IPS-NIHi11 (cell line): ENCODE measurements around the gene ABL2.
"Not testable (repeated sequence)": the region's sequence is repeated elsewhere in the genome, so short reads cannot be mapped to it uniquely, and the experiment has no call there.

ENCODE experiments used
- DNase-seq: peaks from one replicate; pipeline ENCODE4 v3.0.0; 2012; ENCODE audit warnings: mixed read lengths, low spot score

ABL2 gene

DNA sequence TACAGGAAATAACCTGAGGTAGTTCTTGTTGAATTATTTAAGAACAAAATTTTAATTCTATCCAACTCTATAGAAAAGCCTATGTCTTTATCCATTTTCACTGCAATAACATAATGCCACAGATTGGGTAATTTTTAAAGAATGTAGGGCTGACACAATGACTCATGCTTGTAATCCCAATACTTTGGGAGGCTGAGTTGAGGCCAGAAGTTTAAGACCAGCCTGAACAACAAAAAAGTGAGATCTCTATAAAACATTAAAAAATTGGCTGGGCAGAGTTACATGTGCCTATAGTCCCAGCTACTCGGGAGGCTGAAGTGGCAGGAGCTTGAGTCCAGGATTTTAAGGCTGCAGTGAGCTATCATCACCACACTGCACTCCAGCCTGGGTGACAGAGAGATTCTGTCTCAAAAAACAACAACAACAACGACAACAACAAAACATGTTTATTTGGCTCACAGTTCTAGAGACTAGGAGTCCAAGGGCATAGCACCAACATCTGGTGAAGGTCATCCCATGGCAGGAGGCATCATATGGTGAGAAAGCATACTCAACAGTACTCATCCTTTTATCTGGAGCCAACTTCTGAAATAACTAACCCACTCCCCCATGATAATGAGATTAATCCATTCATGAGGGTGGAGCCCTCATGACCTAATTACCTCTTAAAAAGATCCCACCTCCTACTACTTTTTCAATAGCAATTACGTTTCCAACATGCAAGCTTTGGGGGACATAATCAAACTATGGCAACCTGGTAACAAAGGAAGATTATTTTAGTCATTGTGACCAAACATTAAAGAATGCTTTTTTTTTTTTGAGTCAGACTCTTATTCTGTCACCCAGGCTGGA, 59.6 kb downstream of the ABL2 start:
- no peak for DNase-seq

DNA sequence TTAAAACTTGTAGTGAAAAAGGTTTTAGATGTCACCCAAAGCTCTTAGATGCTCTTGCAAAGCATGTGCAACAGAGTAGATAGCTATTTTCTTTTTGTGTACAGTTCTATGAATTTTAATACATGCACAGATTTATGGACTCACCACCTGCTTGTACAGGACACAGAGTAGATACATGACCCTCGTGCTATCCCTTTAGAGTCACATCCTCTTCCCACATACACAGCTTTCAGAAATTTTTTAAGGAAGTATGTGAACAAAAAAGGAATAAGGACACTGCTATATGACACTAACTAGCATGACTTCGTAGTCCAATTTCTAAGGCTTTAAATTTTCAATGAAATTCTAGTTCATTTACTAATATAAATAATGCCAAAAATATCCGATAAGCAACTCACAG, 60.9 kb downstream of the ABL2 start:
- DNase-seq = no peak

DNA sequence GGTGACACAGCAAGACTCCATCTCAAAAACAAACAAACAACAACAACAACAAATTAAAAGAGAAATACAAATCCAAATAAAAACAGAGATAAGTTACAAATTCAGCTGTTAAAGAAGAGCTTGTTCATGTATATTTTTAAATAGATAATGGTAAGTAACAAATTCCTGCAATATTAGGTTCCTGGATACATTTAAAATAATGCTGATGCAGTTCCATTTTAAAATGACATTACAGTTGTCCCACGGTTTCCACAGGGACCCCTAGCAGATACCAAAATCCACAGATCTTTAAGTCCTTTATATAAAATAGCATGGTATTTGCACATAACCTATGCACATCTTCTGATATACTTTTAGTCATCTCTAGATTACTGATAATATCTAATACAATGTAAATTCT, 61.5 kb downstream of the ABL2 start:
- no peak for DNase-seq

DNA sequence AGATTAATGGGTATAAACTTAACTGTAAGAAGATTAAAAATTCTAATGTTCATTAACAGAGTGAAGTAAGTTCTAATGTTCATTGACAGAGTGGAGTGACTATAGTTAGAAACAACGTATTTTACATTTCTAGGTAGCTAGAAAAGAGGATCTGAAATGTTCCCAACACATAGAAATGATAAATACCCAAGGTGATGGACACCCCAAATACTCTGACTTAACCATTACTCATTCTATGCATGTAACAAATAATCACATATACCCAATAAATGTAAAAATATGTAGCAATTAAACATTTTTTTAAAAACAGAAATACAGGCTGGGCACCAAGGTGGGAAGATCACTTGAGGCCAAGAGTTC, 62.1 kb downstream of the ABL2 start:
- no peak for DNase-seq

DNA sequence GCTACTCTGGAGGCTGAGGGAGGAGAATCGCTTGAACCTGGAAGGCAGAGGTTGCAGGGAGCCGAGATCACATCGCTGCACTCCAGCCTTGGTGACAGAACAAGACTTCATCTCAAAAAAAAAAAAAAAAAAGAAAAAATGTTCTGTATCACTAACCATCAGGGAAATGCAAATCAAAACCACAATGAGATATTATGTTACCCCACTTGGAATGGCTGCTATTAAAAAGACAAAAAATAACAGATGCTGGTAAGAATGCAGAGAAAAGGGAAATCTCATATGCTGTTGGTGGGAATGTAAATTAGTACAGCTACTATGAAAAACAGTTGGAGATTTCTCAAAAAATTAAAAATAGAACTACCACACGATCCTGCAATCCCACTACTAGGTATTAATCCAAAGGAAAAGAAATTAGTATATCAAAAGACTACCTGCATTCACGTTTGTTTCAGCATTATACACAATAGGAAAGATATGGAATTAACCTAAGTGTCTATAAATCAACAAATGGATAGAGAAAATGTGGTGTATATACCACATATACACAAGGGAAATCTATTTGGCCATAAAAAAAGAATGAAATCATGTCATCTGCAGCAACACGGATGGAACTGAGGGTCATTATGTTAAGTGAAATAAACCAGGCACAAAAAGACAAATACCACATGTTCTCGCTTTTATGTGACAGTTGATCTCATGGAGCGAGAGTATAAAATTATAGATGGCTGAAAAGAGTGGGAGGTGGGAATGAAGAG, 62.6 kb downstream of the ABL2 start:
- no peak for DNase-seq

DNA sequence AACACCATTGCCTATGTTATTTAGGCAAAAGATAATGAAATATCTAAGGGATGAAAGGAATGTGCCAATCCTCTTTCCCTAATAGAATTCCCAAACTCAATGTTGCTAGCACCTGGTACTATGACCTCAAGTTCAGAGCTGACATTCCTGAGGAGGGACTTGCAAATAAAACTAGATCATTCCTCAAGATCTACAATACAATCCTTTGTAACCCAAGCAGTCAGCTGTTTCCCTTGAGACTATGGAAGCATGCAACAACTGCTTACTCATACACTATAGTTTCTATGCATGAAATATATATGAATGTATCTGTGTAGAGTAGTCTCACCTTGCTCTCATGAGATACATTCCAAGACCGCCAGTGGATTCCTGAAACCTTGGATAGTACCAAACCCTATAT, 65.0 kb downstream of the ABL2 start:
- peak; percentile 28 for DNase-seq

DNA sequence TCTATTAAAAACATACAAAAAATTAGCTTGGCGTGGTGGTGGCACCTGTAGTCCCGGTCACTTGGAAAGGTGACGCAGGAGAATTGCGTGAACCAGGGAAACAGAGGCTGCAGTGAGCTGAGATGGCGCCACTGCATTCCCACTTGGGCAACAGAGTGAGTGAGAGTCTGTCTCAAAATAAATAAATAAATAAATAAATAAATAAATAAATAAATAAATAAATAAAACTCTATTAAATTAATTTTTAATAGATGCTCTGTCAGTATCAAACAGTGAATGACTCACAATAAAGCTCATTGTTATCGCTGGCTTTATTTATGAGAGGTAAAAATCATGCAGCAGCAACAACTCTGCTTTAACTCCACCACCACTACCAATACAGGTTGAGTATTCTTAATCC, 72.8 kb downstream of the ABL2 start:
- no peak for DNase-seq

DNA sequence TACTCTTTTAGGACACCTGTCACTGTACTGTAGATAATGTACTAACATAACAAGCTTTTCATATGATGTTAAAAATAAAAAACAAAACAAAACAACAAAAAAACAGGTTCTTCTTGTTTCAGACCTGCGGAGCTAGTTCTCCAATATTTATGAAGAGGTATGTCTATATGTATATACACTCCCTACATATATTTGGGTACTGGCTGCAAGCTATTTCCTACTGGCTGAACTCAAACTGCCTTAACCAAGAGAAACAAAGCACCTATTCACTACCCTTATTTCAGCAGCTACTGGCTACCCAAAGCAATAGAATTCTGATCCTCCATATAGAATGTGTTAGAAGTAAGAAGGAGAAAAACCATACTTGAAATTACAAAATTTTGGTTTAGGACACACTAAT, 73.5 kb downstream of the ABL2 start:
- no peak for DNase-seq

DNA sequence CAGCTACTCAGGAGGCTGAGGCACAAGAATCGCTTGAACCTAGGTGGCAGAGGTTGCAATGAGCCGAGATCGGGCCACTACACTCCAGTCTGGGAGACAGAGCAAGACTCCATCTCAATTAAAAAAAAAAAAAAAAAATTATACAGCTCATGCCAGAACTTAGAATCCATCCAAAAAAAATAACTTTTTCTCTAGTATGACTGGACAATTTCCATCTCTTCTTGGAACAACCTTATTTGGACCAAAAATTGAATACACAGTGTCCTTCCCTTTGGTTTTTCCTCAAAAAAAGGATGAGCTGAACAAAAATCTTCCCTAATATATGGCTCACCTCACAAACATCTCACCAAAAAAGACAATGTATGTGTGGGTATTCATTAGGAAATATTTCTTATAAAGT, 73.9 kb downstream of the ABL2 start:
- DNase-seq = no peak

DNA sequence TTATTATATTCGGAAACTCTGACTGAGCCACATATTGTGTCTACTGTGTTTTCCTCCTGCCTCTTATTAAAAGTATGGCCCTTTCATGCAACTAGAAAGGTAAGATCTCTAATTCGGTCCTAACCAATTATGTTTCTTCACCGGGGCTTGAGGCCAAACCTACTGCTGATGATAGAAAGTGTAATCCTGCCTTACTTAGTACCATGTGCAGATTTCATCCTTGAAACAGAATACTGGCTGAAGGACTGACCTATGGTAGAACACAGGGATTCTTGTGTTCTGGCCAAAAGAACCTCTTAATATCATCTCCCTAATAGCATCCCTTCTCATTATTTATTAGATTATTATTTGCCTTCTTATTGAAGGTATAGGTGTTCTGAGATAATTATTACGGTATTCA, 75.0 kb downstream of the ABL2 start:
- DNase-seq = no peak

DNA sequence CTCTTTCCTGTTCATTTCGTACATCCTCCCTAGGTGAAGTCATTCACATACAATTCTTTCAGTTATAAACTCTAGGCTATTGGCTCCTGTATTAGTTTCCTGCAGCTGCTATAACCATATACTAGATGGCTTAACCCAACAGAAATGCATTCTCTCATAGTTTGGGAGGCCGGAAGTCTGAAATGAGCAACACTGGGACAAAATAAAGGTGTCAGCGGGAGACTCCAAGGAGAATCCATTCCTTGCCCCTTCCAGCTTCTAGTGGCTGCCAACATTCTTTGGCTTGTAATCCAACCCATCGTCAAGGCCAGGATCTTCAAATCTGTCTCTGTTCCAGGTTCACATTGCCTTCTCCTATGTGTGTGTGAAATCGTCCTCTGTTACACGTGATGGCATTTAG, 76.3 kb downstream of the ABL2 start:
- DNase-seq = no peak

DNA sequence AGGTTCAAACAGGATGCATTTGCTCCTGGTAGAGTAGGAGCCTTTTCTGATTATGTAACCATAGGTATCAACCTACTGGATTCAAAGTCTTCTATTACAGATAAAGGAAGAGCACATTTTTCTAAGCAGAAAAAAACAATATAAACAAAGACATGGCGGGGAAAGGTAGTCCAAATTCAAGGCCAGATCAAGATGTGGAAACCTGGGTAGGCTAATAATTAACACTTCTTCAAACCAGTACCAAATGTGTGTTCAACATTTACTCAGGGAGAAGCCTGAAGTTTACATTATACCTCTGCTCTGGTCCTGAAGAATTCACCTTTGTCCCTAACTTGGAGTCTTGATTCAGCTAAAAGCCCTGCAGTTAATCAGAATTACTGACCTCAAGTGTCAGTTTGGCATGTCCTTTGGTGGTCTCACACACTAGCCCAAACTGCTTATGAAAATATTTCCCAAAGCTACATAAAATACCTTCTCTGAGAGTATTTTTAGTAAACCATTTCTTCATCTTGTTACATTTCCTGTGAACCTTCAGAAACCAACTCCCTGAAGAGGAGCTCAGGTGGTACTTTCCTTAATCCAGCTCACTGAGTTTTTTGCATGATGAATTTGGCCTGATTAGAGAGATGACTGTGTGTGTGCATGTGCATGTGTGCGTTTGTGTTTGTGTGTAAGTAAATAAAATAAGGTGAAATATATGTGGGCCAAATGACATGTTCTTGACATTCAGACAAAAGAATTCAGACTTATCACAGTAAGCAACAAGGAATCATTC, 77.4 kb downstream of the ABL2 start:
- no peak for DNase-seq

DNA sequence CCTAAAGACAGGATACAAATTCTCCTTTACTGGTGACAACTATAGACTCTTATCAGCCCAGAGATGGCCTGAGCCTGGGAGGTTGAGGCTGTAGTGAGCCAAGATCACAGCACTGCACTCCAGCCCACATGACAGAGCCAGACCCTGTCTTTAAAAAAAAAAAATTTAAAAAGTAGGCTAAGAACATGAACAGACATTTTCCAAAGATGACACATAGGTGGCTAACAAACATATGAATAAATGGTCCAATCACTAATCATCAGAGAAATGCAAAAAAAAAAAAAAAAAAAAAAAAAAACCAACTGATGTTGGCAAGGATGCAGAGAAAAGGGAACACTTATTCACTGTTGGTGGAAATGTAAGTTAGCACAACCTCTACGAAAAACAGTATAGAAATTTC, 82.6 kb downstream of the ABL2 start:
- DNase-seq = no peak

DNA sequence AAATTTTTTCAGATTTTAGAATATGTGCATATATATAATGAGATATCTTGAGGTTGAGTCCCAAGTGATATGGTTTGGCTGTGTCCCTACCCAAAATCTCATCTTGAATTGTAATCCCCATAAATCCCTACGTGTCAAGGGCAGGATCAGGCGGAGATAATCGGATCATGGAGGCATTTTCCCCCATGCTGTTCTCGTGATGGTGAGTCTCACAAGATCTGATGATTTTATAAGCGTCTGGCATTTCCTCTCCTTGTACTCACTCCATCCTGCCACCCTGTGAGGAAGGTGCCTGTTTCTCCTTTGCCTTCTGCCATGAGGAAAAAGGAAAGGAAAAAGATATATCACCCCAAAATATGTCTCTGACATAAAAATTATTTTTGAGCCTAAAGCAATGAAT, 83.0 kb downstream of the ABL2 start:
- DNase-seq = no peak

DNA sequence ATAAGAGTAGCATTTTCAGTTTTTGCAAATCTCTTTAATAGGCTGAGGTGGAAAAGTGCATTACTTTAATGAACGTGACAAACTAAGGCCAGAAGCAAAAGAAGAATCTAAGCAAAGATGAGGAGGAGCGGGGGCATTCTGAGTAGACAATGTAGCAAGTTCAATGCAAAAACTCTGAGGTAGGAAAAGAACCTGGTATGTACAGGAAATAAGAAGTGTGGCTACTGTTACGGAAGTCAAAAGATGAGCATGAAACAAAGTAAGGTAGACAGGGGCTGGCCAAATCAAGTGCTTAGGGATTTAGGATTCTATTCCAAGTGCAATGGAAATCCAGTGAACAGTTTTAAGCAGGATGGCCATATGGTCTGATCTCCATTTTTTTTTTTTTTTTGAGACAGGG, 84.0 kb downstream of the ABL2 start:
- no peak for DNase-seq

DNA sequence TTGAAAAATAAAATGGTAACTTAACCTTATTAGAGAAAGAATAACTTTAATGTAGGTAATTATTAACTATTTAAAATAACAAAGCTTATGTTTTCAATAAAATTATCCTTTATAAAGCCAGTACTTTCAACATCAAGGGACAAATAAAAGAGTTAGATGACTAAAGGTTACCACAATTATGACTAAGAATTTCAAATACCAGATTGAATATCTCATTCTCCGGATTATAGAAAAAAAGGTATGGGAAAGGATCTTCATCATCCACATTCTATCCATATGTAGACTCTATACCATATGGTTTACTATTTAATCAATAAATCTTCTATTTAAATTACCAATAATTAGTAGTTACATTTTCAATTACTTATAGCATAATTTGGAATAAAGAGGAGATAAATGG, 84.9 kb downstream of the ABL2 start:
- no peak for DNase-seq

DNA sequence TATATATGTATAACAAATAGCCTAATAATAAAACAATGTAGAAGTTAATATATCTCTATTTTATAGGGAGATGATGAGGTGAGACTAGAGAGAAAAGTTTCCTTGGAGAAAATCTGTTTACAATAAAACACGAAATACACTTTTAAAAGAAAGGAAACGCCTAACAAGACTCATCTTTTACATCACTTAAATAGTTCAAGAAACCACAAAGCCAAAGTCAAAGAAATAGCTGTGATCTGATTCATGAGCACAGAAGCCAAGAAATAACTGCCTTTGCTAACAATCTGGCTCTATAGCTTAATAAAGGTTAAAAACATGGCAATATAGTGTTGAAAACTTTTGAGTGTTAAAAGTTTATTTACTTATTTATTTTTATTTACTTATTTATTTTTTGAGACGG, 86.2 kb downstream of the ABL2 start:
- DNase-seq = no peak

DNA sequence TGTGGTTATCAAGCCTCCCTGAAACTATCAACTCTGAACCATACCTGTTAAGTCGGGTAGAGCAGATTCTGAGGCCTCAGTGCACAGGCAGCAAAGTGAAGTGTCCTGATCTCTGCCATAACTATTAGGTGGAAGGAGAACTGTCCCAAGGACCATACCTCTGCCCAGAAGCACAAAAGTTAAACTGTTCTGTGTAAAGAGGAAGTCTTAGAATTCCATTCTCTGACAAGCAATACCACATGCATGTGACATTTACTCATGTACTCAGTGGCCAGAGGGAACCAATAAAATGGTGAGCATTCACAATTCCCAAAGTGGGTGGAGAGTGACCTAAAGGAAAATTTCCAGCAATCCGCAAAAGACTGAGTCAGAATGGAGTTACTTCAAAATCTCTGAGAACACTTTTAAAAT, 86.6 kb downstream of the ABL2 start:
- DNase-seq = no peak

DNA sequence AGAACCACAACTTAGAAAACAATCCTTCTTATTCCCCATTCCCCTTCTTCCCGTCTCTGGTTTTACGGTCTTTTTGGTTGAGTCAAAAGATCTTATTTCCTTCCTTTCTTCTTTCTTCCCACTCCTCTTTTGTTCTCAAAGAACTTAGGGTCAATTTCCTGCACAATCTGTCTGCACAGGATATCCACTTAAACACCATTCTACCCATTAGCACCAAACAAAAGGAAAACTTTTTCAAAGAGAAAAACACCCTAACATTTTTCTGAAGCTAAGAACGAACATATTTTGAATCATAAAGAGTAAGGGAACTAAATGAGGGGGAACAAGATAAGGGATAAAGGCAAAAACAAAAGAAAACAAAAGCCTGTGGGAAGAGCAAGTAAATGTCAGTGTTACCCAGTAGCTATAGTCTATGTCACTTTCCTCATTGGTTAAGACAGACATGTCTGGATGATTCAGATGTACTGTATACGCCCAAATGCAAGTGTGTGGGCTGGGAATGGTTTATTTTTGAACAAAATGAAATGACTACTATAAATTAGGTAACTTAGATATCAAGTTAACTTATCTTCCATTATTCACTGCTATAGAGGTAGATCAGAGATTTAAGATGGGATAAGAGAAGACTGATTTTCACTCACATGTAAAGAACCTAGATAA, 87.8 kb downstream of the ABL2 start:
- DNase-seq = no peak

DNA sequence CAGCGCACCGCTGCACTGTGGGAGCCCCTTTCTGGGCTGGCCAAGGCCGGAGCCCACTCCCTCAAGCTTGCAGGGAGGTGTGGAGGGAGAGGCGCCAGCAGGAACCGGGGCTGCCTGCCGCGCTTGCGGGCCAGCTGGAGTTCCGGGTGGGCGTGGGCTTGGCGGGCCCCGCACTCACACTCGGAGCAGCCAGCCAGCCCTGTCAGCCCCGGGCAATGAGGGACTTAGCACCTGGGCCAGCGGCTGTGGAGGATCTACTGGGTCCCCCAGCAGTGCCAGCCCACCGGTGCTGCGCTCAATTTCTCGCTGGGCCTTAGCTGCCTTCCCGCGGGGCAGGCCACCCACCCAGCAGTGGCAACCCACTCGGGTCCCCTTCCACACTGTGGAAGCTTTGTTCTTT, 90.7 kb downstream of the ABL2 start:
- not testable (repeated sequence) for DNase-seq

DNA sequence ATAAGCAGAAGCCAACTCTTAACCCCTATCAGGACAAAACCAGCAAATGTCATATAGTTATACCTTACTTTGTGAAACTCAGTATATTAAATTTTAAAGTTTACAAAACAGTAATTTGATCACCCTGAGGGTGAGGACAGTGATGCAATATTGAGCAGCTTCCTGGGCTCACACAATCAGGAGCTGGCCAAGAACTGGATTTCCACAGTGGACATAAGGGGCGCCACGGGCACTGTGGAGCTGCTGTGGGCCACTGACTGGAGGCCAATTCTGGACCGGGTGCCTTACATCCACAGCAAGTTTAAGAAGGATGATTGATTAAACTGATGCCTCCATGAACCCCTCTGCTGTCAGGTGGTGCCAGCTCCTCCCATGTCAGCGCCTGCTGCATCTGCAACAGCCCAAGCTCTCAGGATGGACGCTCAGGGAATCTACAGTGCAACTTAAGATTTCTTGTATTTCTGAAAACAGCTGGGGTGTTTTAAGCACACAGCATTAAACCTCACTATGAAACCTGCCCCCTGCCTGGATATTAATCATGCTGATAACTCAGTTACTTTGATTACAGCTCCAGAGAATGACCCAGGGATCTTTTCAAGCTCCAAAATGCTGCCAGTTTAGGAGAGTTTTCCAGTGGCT, 91.7 kb downstream of the ABL2 start:
- DNase-seq = no peak

DNA sequence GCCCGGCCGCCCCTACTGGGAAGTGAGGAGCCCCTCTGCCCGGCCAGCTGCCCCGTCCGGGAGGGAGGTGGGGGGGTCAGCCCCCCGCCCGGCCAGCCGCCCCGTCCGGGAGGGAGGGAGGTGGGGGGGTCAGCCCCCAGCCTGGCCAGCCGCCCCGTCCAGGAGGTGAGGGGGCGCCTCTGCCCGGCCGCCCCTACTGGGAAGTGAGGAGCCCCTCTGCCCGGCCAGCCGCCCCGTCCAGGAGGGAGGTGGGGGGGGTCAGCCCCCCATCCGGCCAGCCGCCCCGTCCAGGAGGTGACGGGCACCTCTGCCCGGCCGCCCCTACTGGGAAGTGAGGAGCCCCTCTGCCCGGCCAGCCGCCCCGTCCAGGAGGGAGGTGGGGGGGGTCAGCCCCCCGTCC, 93.8 kb downstream of the ABL2 start:
- DNase-seq = not testable (repeated sequence)
